H9 (cell line): ENCODE results near the gene KRT27. TPM values are rescaled to one million over a fixed set of nuclear protein-coding genes. Genes with fewer than 3 reads are reported as not detected.

Experiments
- DNase-seq: peaks from one replicate; pipeline ENCODE4 v3.0.0-alpha.2; 2017
- H2AFZ ChIP-seq: one replicate; pipeline ENCODE4 v1.6.1; 2013; ENCODE audit warnings: mild to moderate bottlenecking, low read length, control low read depth, moderate library complexity
- H2AK5ac ChIP-seq: 2 replicates; pipeline ENCODE4 v1.6.1; 2013; ENCODE audit warnings: low read length, control low read depth, mixed read lengths; ENCODE audit not compliant: insufficient read length
- H2BK120ac ChIP-seq: one replicate; pipeline ENCODE4 v1.6.1; 2013; ENCODE audit warnings: low read depth, mild to moderate bottlenecking, low read length, control low read depth, inconsistent platforms; ENCODE audit not compliant: poor library complexity, severe bottlenecking
- H2BK12ac ChIP-seq: 2 replicates; pipeline ENCODE4 v1.6.1; 2013; ENCODE audit warnings: low read length, control low read depth, mixed read lengths, low read depth; ENCODE audit not compliant: insufficient read length
- H2BK15ac ChIP-seq: 2 replicates; pipeline ENCODE4 v1.6.1; 2013; ENCODE audit warnings: low read depth, low read length, control low read depth
- H2BK20ac ChIP-seq: one replicate; pipeline ENCODE4 v1.6.1; 2013; ENCODE audit warnings: low read depth, mild to moderate bottlenecking, low read length, control low read depth, inconsistent platforms; ENCODE audit not compliant: poor library complexity, severe bottlenecking
- H2BK5ac ChIP-seq: 2 replicates; pipeline ENCODE4 v1.6.1; 2013; ENCODE audit warnings: low read length, control low read depth, mixed read lengths; ENCODE audit not compliant: insufficient read length
- H3K14ac ChIP-seq: 2 replicates; pipeline ENCODE4 v1.6.1; 2013; ENCODE audit warnings: low read length, control low read depth; ENCODE audit not compliant: insufficient read depth
- H3K18ac ChIP-seq: 2 replicates; pipeline ENCODE4 v1.6.1; 2013; ENCODE audit warnings: low read depth, mild to moderate bottlenecking, mixed read lengths, low read length, control low read depth; ENCODE audit not compliant: insufficient read length
- H3K23ac ChIP-seq: 2 replicates; pipeline ENCODE4 v1.6.1; 2013; ENCODE audit warnings: low read length, control low read depth, mixed read lengths, low read depth; ENCODE audit not compliant: insufficient read length
- H3K23me2 ChIP-seq: 2 replicates; pipeline ENCODE4 v1.6.1; 2013; ENCODE audit warnings: low read depth, mild to moderate bottlenecking, mixed read lengths, low read length, control low read depth; ENCODE audit not compliant: insufficient read length, poor library complexity, severe bottlenecking
- H3K27ac ChIP-seq: 2 replicates; pipeline ENCODE4 v1.5.1; 2013; ENCODE audit warnings: low read length, control low read depth, mixed read lengths, low read depth; ENCODE audit not compliant: insufficient read length
- H3K27me3 ChIP-seq: 2 replicates; pipeline ENCODE4 v1.6.1; 2013; ENCODE audit warnings: low read length, control low read depth, inconsistent platforms; ENCODE audit not compliant: insufficient read depth
- H3K4ac ChIP-seq: 2 replicates; pipeline ENCODE4 v1.6.1; 2013; ENCODE audit warnings: low read depth, mild to moderate bottlenecking, control low read depth, inconsistent platforms, low read length, moderate library complexity
- H3K4me1 ChIP-seq: 2 replicates; pipeline ENCODE4 v1.6.1; 2013; ENCODE audit warnings: low read length, control low read depth, inconsistent platforms; ENCODE audit not compliant: insufficient read depth
- H3K4me2 ChIP-seq: 2 replicates; pipeline ENCODE4 v1.6.1; 2013; ENCODE audit warnings: low read length, control low read depth, mixed read lengths; ENCODE audit not compliant: insufficient read length, insufficient read depth
- H3K56ac ChIP-seq: 2 replicates; pipeline ENCODE4 v1.6.1; 2013; ENCODE audit warnings: low read depth, mild to moderate bottlenecking, mixed read lengths, low read length, control low read depth; ENCODE audit not compliant: insufficient read length
- H3K79me1 ChIP-seq: 2 replicates; pipeline ENCODE4 v1.6.1; 2013; ENCODE audit warnings: low read depth, mild to moderate bottlenecking, moderate library complexity, low read length, control low read depth, inconsistent platforms; ENCODE audit not compliant: insufficient read depth, poor library complexity, severe bottlenecking
- H3K79me2 ChIP-seq: 2 replicates; pipeline ENCODE4 v1.6.1; 2013; ENCODE audit warnings: low read length, control low read depth, inconsistent platforms; ENCODE audit not compliant: insufficient read depth
- H3K9ac ChIP-seq: 2 replicates; pipeline ENCODE4 v1.6.1; 2013; ENCODE audit warnings: low read length, control low read depth, mixed read lengths; ENCODE audit not compliant: insufficient read length; ENCODE audit errors: extremely low read depth
- H3K9me3 ChIP-seq: one replicate; pipeline ENCODE4 v1.6.1; 2013; ENCODE audit warnings: low read depth, low read length, inconsistent platforms; ENCODE audit not compliant: control insufficient read depth
- H3T11ph ChIP-seq: one replicate; pipeline ENCODE4 v1.6.1; 2013; ENCODE audit warnings: mild to moderate bottlenecking, low read length, control low read depth, inconsistent platforms
- H4K20me1 ChIP-seq: one replicate; pipeline ENCODE4 v1.6.1; 2013; ENCODE audit not compliant: control insufficient read depth, insufficient read length, insufficient read depth
- H4K5ac ChIP-seq: 2 replicates; pipeline ENCODE4 v1.6.1; 2013; ENCODE audit warnings: low read depth, mild to moderate bottlenecking, mixed read lengths, low read length, control low read depth; ENCODE audit not compliant: insufficient read length
- H4K8ac ChIP-seq: replicated peaks from 2 replicates; pipeline ENCODE4 v1.6.1; 2013; ENCODE audit warnings: low read length, control low read depth, mixed read lengths, low read depth; ENCODE audit not compliant: insufficient read length
- H4K91ac ChIP-seq: 2 replicates; pipeline ENCODE4 v1.6.1; 2013; ENCODE audit warnings: low read depth, mild to moderate bottlenecking, moderate library complexity, mixed read lengths, low read length, control low read depth; ENCODE audit not compliant: insufficient read length
- H3K27ac Mint-ChIP-seq, 3 experiments: 2 replicates in 2 of 3; 3 replicates in 1 of 3; pipeline ENCODE4 v1.8.0; 2020 to 2021; ENCODE audit warnings: mixed read lengths in 3 of 3, mild to moderate bottlenecking in 1 of 3, moderate library complexity in 1 of 3
- H3K27me3 Mint-ChIP-seq: 2 replicates; pipeline ENCODE4 v1.8.0; 2021; ENCODE audit warnings: low read depth, mild to moderate bottlenecking, moderate library complexity, mixed read lengths
- H3K36me3 Mint-ChIP-seq, 3 experiments: 2 replicates in 2 of 3; 3 replicates in 1 of 3; pipeline ENCODE4 v1.8.0; 2020 to 2021; ENCODE audit warnings: low read depth in 3 of 3, mixed read lengths in 3 of 3; ENCODE audit not compliant: insufficient read depth in 1 of 3
- H3K4me1 Mint-ChIP-seq, 2 experiments: 2 replicates each; pipeline ENCODE4 v1.8.0; 2020; ENCODE audit warnings: mixed read lengths in 2 of 2
- H3K4me3 Mint-ChIP-seq, 2 experiments: 2 replicates in 1 of 2; 3 replicates in 1 of 2; pipeline ENCODE4 v1.8.0; 2020 to 2021; ENCODE audit warnings: mild to moderate bottlenecking in 2 of 2, mixed read lengths in 2 of 2, moderate library complexity in 1 of 2
- H3K9me3 Mint-ChIP-seq, 2 experiments: 2 replicates in 1 of 2; 3 replicates in 1 of 2; pipeline ENCODE4 v1.8.0; 2020; ENCODE audit warnings: mild to moderate bottlenecking in 2 of 2, mixed read lengths in 2 of 2, moderate library complexity in 1 of 2
- CTCF ChIP-seq: fragments of 200-600 bp; sonication (generic); conservative IDR thresholded peaks from 3 replicates; pipeline ENCODE4 v1.8.0; 2021; ENCODE audit warnings: antibody characterized with exemption, mild to moderate bottlenecking
- WGBS: extraction: QIAGEN DNeasy Blood & Tissue Kit; methylation state at CpG from one replicate; pipeline ENCODE4 v1.1.7; 2013; ENCODE audit warnings: missing lambda C conversion rate, low lambda C conversion rate, mixed read lengths; ENCODE audit not compliant: insufficient read length; ENCODE audit errors: extremely low coverage; 5-methylcytosine and 5-hydroxymethylcytosine counted together
- total RNA-seq: library from RNA; stranded (reverse); gene quantifications from 2 replicates; pipeline ENCODE4 v1.2.1, GENCODE V29; 2021

The KRT27 gene
- total RNA-seq, 1 experiment from 2014 or later, result not detected

- Histone ChIP-seq H3K23me2 (no peaks in the 10 kb centered on the region), H3K56ac (no peak overlapping the region), H3T11ph (no peak overlapping the region), H3K4me1 (no peaks in the 10 kb centered on the region), H3K14ac (no peak overlapping the region), H2AFZ (no peak overlapping the region), H3K79me1 (no peaks in the 10 kb centered on the region), H4K8ac (no peak overlapping the region), H3K4me2 (no peak overlapping the region), H2BK20ac (no peak overlapping the region), H4K91ac (no peak overlapping the region), H3K9me3 (no peaks in the 10 kb centered on the region), H4K5ac (no peak overlapping the region), H3K18ac (no peak overlapping the region), H3K23ac (no peak overlapping the region), H3K4ac (no peak overlapping the region), H3K27ac (no peak overlapping the region), H2BK5ac (no peak overlapping the region), H2BK120ac (no peak overlapping the region), H2BK15ac (no peak overlapping the region), H3K27me3 (no peaks in the 10 kb centered on the region), H4K20me1 (no peaks in the 10 kb centered on the region), H3K79me2 (no peaks in the 10 kb centered on the region), H2AK5ac (no peak overlapping the region), H3K9ac (no peak overlapping the region), H2BK12ac (no peak overlapping the region)
- no peaks in the 10 kb centered on the region for H3K4me1 Mint-ChIP-seq
- no peaks in the 10 kb centered on the region for H3K36me3 Mint-ChIP-seq
- DNase-seq, result no peak
- no peak overlapping the region for H3K27ac Mint-ChIP-seq
- no peak for TF ChIP-seq CTCF
- no CpG with 5 or more reads among the region's 5 CpGs for WGBS
- no peak overlapping the region for H3K4me3 Mint-ChIP-seq
- H3K9me3 Mint-ChIP-seq, result no peaks in the 10 kb centered on the region
- H3K27me3 Mint-ChIP-seq, result peaks cover 21% of the 10 kb centered on the region
These were observed 3.9 kb downstream of the KRT27 start for GRCh38 chr17:40778461-40778860.
